Hepatocyte (in vitro differentiated cells): Measurements from ENCODE around the gene PTPRM.

Experiments
- EZH2 ChIP-seq: fragments of 200-600 bp; sonication (generic); IDR thresholded peaks from 2 replicates; pipeline ENCODE4 v1.6.1; 2016; ENCODE audit warnings: antibody characterized with exemption, mild to moderate bottlenecking, borderline replicate concordance
- TF ChIP-seq, protein P1 (sequence below): fragments of 200-600 bp; sonication (generic); IDR thresholded peaks from 2 replicates; pipeline ENCODE4 v1.5.1; 2016; ENCODE audit warnings: antibody characterized with exemption, mild to moderate bottlenecking; ENCODE audit not compliant: poor library complexity

DNA sequence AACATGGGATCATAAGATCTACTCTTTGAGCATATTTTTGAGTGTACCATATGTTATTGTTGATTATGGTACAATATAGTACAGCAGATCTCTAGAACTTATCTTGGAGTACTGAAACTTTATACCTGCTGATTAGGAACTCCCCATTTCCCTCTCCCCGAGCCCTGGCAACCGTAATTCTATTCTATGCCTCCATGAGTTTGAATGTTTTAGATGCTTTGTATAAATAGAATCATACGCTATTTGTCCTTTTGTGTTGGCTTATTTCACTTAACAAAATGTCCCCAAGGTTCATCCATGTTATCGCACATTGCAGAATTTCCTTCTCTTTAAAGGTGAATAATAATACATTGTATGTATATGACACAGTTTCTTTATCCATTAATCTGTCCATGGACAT lies 117.2 kb downstream of the PTPRM start:
- no peak for TF ChIP-seq EZH2
- TF ChIP-seq, protein P1, sequence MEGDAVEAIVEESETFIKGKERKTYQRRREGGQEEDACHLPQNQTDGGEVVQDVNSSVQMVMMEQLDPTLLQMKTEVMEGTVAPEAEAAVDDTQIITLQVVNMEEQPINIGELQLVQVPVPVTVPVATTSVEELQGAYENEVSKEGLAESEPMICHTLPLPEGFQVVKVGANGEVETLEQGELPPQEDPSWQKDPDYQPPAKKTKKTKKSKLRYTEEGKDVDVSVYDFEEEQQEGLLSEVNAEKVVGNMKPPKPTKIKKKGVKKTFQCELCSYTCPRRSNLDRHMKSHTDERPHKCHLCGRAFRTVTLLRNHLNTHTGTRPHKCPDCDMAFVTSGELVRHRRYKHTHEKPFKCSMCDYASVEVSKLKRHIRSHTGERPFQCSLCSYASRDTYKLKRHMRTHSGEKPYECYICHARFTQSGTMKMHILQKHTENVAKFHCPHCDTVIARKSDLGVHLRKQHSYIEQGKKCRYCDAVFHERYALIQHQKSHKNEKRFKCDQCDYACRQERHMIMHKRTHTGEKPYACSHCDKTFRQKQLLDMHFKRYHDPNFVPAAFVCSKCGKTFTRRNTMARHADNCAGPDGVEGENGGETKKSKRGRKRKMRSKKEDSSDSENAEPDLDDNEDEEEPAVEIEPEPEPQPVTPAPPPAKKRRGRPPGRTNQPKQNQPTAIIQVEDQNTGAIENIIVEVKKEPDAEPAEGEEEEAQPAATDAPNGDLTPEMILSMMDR, result no peak
